Astrocyte (in vitro differentiated cells and primary cell): ENCODE results near the gene KDM7A. TPM values are rescaled to one million over a fixed set of nuclear protein-coding genes. Genes with fewer than 3 reads are reported as not detected.

Experiments
- DNase-seq: peaks from one replicate; pipeline ENCODE4 v3.0.0-alpha.2; 2010; ENCODE audit warnings: low read depth
- FAIRE-seq: peaks from 2 replicates; lab custom pipeline; 2011; peaks lifted over from hg19 to GRCh38; lab: Jason Lieb, UNC
- H2AFZ ChIP-seq: 2 replicates; pipeline ENCODE4 v1.6.0; 2012; ENCODE audit warnings: low read depth, low read length, inconsistent platforms
- H3K27ac ChIP-seq: 2 replicates; pipeline ENCODE4 v1.5.1; 2011; ENCODE audit warnings: low read depth, low read length, inconsistent platforms
- H3K27me3 ChIP-seq: 2 replicates; pipeline ENCODE4 v1.6.0; 2011; ENCODE audit warnings: low read length, inconsistent platforms; ENCODE audit not compliant: insufficient read depth
- H3K36me3 ChIP-seq: 2 replicates; pipeline ENCODE4 v1.5.1; 2011; ENCODE audit warnings: low read length, inconsistent platforms; ENCODE audit not compliant: insufficient read depth
- H3K4me1 ChIP-seq: 2 replicates; pipeline ENCODE4 v1.5.1; 2011; ENCODE audit warnings: low read length, inconsistent platforms; ENCODE audit not compliant: insufficient read depth
- H3K4me2 ChIP-seq: 2 replicates; pipeline ENCODE4 v1.6.0; 2012; ENCODE audit warnings: low read length, inconsistent platforms
- H3K4me3 ChIP-seq: 2 replicates; pipeline ENCODE4 v1.5.1; 2011; ENCODE audit warnings: low read depth, mild to moderate bottlenecking, low read length, inconsistent platforms; ENCODE audit not compliant: insufficient read depth
- H3K79me2 ChIP-seq: 2 replicates; pipeline ENCODE4 v1.6.0; 2012; ENCODE audit warnings: mild to moderate bottlenecking, low read length, inconsistent platforms; ENCODE audit not compliant: insufficient read depth
- H3K9ac ChIP-seq: 2 replicates; pipeline ENCODE4 v1.6.0; 2012; ENCODE audit warnings: mild to moderate bottlenecking, low read length, inconsistent platforms
- H3K9me3 ChIP-seq: 2 replicates; pipeline ENCODE4 v1.5.1; 2012; ENCODE audit warnings: low read depth, mild to moderate bottlenecking, low read length, inconsistent platforms; ENCODE audit not compliant: insufficient read depth
- H4K20me1 ChIP-seq: 2 replicates; pipeline ENCODE4 v1.6.0; 2012; ENCODE audit warnings: low read length, inconsistent platforms; ENCODE audit not compliant: insufficient read depth
- H3K27ac Mint-ChIP-seq: one replicate; pipeline ENCODE4 v1.8.0; 2021; ENCODE audit warnings: mild to moderate bottlenecking, mixed read lengths; ENCODE audit not compliant: unreplicated experiment
- H3K27me3 Mint-ChIP-seq: one replicate; pipeline ENCODE4 v1.8.0; 2021; ENCODE audit warnings: low read depth, mixed read lengths; ENCODE audit not compliant: unreplicated experiment
- H3K36me3 Mint-ChIP-seq: one replicate; pipeline ENCODE4 v1.8.0; 2021; ENCODE audit warnings: low read depth, mixed read lengths; ENCODE audit not compliant: unreplicated experiment
- H3K4me1 Mint-ChIP-seq: one replicate; pipeline ENCODE4 v1.8.0; 2021; ENCODE audit warnings: low read depth, mixed read lengths; ENCODE audit not compliant: unreplicated experiment
- H3K4me3 Mint-ChIP-seq: one replicate; pipeline ENCODE4 v1.8.0; 2021; ENCODE audit warnings: mild to moderate bottlenecking, moderate library complexity, mixed read lengths; ENCODE audit not compliant: unreplicated experiment
- H3K9me3 Mint-ChIP-seq: one replicate; pipeline ENCODE4 v1.8.0; 2021; ENCODE audit warnings: mild to moderate bottlenecking, mixed read lengths; ENCODE audit not compliant: unreplicated experiment
- CTCF ChIP-seq: IDR thresholded peaks from 2 replicates; pipeline ENCODE4 v1.5.1; 2011; ENCODE audit warnings: low read depth, mild to moderate bottlenecking, inconsistent platforms, low read length, moderate library complexity; ENCODE audit not compliant: insufficient read depth
- EZH2 ChIP-seq: IDR thresholded peaks from 2 replicates; pipeline ENCODE4 v1.6.1; 2012; ENCODE audit warnings: mild to moderate bottlenecking, low read length, inconsistent platforms; ENCODE audit not compliant: insufficient read depth
- total RNA-seq: library from RNA; stranded (reverse); gene quantifications from 2 replicates; pipeline ENCODE4 v1.2.1, GENCODE V29; 2021

The KDM7A gene
- total RNA-seq, 1 donor from 2014 or later, result 5.4 TPM

GRCh38 chr7:140039896-140040295 lies 136.9 kb downstream of the KDM7A start:
- Histone ChIP-seq H4K20me1 (no peaks in the 10 kb centered on the region), H3K27ac (no peak overlapping the region), H3K36me3 (no peaks in the 10 kb centered on the region), H2AFZ (no peak overlapping the region), H3K4me3 (no peak overlapping the region), H3K4me2 (no peak overlapping the region), H3K9me3 (no peaks in the 10 kb centered on the region), H3K27me3 (no peaks in the 10 kb centered on the region), H3K4me1 (peaks cover 23% of the 10 kb centered on the region), H3K9ac (no peak overlapping the region), H3K79me2 (no peaks in the 10 kb centered on the region)
- no peak for TF ChIP-seq EZH2
- TF ChIP-seq CTCF, result no peak
- H3K9me3 Mint-ChIP-seq, result no peaks in the 10 kb centered on the region
- H3K36me3 Mint-ChIP-seq, result peaks cover 39% of the 10 kb centered on the region
- no peak overlapping the region for H3K4me3 Mint-ChIP-seq
- no peak for FAIRE-seq
- no peaks in the 10 kb centered on the region for H3K27me3 Mint-ChIP-seq
- no peak for DNase-seq
- no peak overlapping the region for H3K27ac Mint-ChIP-seq
- H3K4me1 Mint-ChIP-seq, result peaks cover 16% of the 10 kb centered on the region

- no peak overlapping the region for H3K27ac Mint-ChIP-seq
- H3K4me1 Mint-ChIP-seq, result peaks cover 16% of the 10 kb centered on the region
- H3K9me3 ChIP-seq, result no peaks in the 10 kb centered on the region
- H3K9me3 Mint-ChIP-seq, result no peaks in the 10 kb centered on the region
- H2AFZ ChIP-seq, result no peak overlapping the region
- peak overlapping the region; percentile 17 for H3K4me3 Mint-ChIP-seq
- H4K20me1 ChIP-seq, result no peaks in the 10 kb centered on the region
- FAIRE-seq, result no peak
- H3K4me2 ChIP-seq, result no peak overlapping the region
- no peaks in the 10 kb centered on the region for H3K27me3 ChIP-seq
- no peak overlapping the region for H3K4me3 ChIP-seq
- H3K36me3 Mint-ChIP-seq, result peaks cover 37% of the 10 kb centered on the region
- TF ChIP-seq EZH2 (no peak), CTCF (no peak)
- DNase-seq, result no peak
- H3K27me3 Mint-ChIP-seq, result no peaks in the 10 kb centered on the region
- H3K36me3 ChIP-seq, result no peaks in the 10 kb centered on the region
- H3K79me2 ChIP-seq, result no peaks in the 10 kb centered on the region
- H3K4me1 ChIP-seq, result peaks cover 24% of the 10 kb centered on the region
- H3K27ac ChIP-seq, result no peak overlapping the region
- no peak overlapping the region for H3K9ac ChIP-seq
These were observed 137.7 kb downstream of the KDM7A start for GRCh38 chr7:140039066-140039465.

- H3K4me1 Mint-ChIP-seq, result peaks cover 11% of the 10 kb centered on the region
These were observed 140.4 kb downstream of the KDM7A start for GRCh38 chr7:140036224-140036962.

More at GRCh38 chr7:140036224-140036962, 140.4 kb downstream of the KDM7A start:
- no peak overlapping the region for H3K27ac ChIP-seq
- H3K36me3 ChIP-seq, result no peaks in the 10 kb centered on the region
- no peak overlapping the region for H3K4me3 ChIP-seq
- H3K79me2 ChIP-seq, result no peaks in the 10 kb centered on the region
- H3K9me3 Mint-ChIP-seq, result no peaks in the 10 kb centered on the region
- H3K9me3 ChIP-seq, result no peaks in the 10 kb centered on the region
- FAIRE-seq (no peak), DNase-seq (peak; percentile 31)
- peaks cover 23% of the 10 kb centered on the region for H3K4me1 ChIP-seq
- H3K9ac ChIP-seq, result no peak overlapping the region
- H3K27me3 ChIP-seq, result no peaks in the 10 kb centered on the region
- no peak overlapping the region for H2AFZ ChIP-seq
- TF ChIP-seq EZH2, result no peak
- no peak for TF ChIP-seq CTCF
- H3K27ac Mint-ChIP-seq, result no peak overlapping the region
- no peak overlapping the region for H3K4me2 ChIP-seq
- H4K20me1 ChIP-seq, result no peaks in the 10 kb centered on the region
- H3K4me3 Mint-ChIP-seq, result no peak overlapping the region
- H3K27me3 Mint-ChIP-seq, result no peaks in the 10 kb centered on the region
- H3K36me3 Mint-ChIP-seq, result peaks cover 39% of the 10 kb centered on the region
